Measurements from ENCODE around the gene ENO2.

GRCh38 chr12:6950401-6950801 lies 36.0 kb downstream of the ENO2 start:
- TF ChIP-seq CTCF (conservative IDR thresholded peaks at IDR 0.05 in 1 of 2, IDR thresholded peaks at IDR 0.05 in 1 of 2; ENCODE audit: low read depth in 1 of 2, low read length in 2 of 2) (peak; percentile 3 to 18), EZH2 (IDR thresholded peaks at IDR 0.05; ENCODE audit: low read length, missing control alignments) (no peak)

All from fibroblast of lung (primary cell).